Measurements from ENCODE around the gene TMPRSS9.
A peak's percentile ranks its signal among the peaks of the same experiment; 100 is the strongest.
"Not testable (repeated sequence)": the region's sequence is repeated elsewhere in the genome, so short reads cannot be mapped to it uniquely, and the experiment has no call there.

Gene TMPRSS9

DNA sequence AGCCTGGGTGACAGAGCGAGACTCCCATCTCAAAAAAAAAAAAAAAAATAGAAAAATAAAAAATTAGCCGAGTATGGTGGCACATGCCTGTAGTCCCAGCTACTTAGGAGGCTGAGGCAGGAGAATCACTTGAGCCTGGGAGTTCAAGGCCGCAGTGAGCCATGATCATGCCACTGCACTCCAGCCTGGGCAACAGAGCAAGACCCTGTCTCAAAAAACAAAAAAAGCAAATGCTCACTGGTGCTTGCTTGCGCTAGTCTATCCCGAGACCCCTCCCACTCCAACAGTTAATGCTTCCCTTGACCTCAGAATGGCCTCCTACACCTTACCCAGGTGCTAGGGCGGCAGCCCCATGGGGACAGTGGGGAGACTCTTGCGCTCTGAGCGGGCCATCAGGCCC, 57.4 kb downstream of the TMPRSS9 start:
- peak; percentile 71; the same call in 1 of the 2 replicates for TF ChIP-seq ZNF121 (tag by site-specific recombination; IDR thresholded peaks at IDR 0.05)
- ChIA-PET POLR2A (interaction anchor here (1.5 kb wide), 1 partner anchor 10 kb away, joined by 3 read pairs; the partner anchor contains the start of gene TIMM13), CTCF (interaction anchor here (0.6 kb wide), 1 partner anchor 263 kb away, joined by 3 read pairs; no protein-coding TSS in a partner anchor)
- H3K9me3 ChIP-seq (ENCODE audit: control insufficient read depth, insufficient read depth, low read depth, low read length); H3K27ac ChIP-seq (ENCODE audit: extremely low read depth, low read depth, low read length); H3K4me3 ChIP-seq (ENCODE audit: low read depth, low read length); H3K4me1 ChIP-seq (ENCODE audit: control insufficient read depth, insufficient read depth, low read length): not testable (repeated sequence)
- H3K36me3 ChIP-seq (ENCODE audit: control insufficient read depth in 2 of 2, insufficient read depth in 1 of 2, low read length in 2 of 2): peaks cover 0 to 11% of the 10 kb centered on the region in 2 experiments; a peak in 2 of 3 replicates

DNA sequence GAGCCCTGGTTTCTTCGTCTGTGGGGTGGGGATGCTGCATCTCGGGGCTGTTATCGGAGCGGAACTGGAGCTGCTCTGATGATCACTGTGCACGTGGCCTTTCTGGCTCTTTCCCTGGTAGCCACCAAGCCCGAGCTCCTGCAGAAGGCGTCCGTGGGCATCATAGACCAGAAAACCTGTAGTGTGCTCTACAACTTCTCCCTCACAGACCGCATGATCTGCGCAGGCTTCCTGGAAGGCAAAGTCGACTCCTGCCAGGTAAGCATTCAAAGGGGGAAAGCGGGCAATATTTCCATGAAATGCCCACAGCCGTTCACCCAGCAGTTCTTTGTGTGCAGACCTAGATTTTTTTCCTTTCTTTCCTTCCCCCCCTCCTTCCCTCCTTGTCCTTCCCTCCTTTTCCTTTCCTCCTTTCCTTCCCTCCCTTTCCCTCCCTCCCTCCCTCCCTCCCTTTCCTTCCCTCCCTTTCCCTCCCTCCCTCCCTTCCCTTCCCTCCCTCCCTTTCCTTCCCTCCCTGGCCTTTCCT, 57.9 kb downstream of the TMPRSS9 start:
- POLR2A ChIA-PET: interaction anchor here (1.5 kb wide), 1 partner anchor 10 kb away, joined by 3 read pairs; the partner anchor contains the start of gene TIMM13
- TF ChIP-seq ZNF391 (tag by site-specific recombination; IDR thresholded peaks at IDR 0.05; ENCODE audit: borderline replicate concordance, low read depth) (no peak), ZNF561 (tag by site-specific recombination; IDR thresholded peaks at IDR 0.05; ENCODE audit: borderline replicate concordance) (no peak), ZNF366 (tag by site-specific recombination; conservative IDR thresholded peaks at IDR 0.05) (0 out of 2 replicates have a peak, but pooled peaks have one; percentile 42), PRDM1 (tag by site-specific recombination; IDR thresholded peaks at IDR 0.05) (0 out of 2 replicates have a peak, but pooled peaks have one; percentile 16)
- Histone ChIP-seq H3K4me3 (ENCODE audit: low read depth, low read length) (no peak overlapping the region), H3K9me3 (ENCODE audit: control insufficient read depth, insufficient read depth, low read depth, low read length) (no peaks in the 10 kb centered on the region), H3K27ac (ENCODE audit: extremely low read depth, low read depth, low read length) (no peak overlapping the region), H3K36me3 (ENCODE audit: control insufficient read depth in 2 of 2, insufficient read depth in 1 of 2, low read length in 2 of 2) (peaks cover 3 to 11% of the 10 kb centered on the region in 2 experiments; a peak in 2 of 3 replicates), H3K4me1 (ENCODE audit: control insufficient read depth, insufficient read depth, low read length) (no peaks in the 10 kb centered on the region)
- CTCF ChIA-PET: interaction anchor here (0.6 kb wide), 1 partner anchor 263 kb away, joined by 3 read pairs; no protein-coding TSS in a partner anchor

DNA sequence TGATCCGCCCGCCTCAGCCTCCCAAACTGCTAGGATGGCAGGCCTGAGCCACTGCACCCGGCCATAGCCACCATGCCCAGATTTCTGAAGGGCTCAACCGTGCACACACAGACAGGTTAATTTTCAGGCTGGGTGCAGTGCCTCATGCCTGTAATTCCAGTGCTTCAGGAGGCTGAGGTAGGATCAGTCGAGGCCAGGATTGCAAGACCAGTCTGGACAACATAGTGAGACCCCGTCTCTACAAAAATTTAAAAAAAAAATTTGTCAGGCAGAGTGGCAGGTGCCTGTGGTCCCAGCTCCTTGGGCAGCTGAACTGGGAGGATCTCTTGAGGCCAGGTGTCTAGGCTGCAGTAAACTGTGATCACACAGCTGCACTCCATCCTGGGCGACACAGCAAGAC, 59.7 kb downstream of the TMPRSS9 start:
- POLR2A ChIA-PET: no interaction called here
- CTCF ChIA-PET: interaction anchor here (0.7 kb wide), 1 partner anchor 11 kb away, joined by 3 read pairs; no protein-coding TSS in a partner anchor

More for the DNA sequence above, 59.7 kb downstream of the TMPRSS9 start:
- H3K36me3 ChIP-seq (ENCODE audit: control insufficient read depth in 2 of 2, insufficient read depth in 1 of 2, low read length in 2 of 2): peaks cover 3 to 17% of the 10 kb centered on the region in 2 experiments; a peak in 2 of 3 replicates
- no peaks in the 10 kb centered on the region for H3K4me1 ChIP-seq (ENCODE audit: control insufficient read depth, insufficient read depth, low read length)
- H3K27ac ChIP-seq (ENCODE audit: extremely low read depth, low read depth, low read length): no peak overlapping the region
- H3K4me3 ChIP-seq (ENCODE audit: low read depth, low read length): no peak overlapping the region
- no peaks in the 10 kb centered on the region for H3K9me3 ChIP-seq (ENCODE audit: control insufficient read depth, insufficient read depth, low read depth, low read length)
- TF ChIP-seq, protein P1, sequence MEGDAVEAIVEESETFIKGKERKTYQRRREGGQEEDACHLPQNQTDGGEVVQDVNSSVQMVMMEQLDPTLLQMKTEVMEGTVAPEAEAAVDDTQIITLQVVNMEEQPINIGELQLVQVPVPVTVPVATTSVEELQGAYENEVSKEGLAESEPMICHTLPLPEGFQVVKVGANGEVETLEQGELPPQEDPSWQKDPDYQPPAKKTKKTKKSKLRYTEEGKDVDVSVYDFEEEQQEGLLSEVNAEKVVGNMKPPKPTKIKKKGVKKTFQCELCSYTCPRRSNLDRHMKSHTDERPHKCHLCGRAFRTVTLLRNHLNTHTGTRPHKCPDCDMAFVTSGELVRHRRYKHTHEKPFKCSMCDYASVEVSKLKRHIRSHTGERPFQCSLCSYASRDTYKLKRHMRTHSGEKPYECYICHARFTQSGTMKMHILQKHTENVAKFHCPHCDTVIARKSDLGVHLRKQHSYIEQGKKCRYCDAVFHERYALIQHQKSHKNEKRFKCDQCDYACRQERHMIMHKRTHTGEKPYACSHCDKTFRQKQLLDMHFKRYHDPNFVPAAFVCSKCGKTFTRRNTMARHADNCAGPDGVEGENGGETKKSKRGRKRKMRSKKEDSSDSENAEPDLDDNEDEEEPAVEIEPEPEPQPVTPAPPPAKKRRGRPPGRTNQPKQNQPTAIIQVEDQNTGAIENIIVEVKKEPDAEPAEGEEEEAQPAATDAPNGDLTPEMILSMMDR (tag by site-specific recombination; IDR thresholded peaks at IDR 0.05): no peak
- TF ChIP-seq HOXD13 (CRISPR knock-in tag; IDR thresholded peaks at IDR 0.05; ENCODE audit: borderline replicate concordance) (no peak), KLF16 (tag by site-specific recombination; IDR thresholded peaks at IDR 0.05) (no peak), KLF7 (tag by site-specific recombination; IDR thresholded peaks at IDR 0.05; ENCODE audit: borderline replicate concordance) (no peak), ZNF311 (tag by site-specific recombination; IDR thresholded peaks at IDR 0.05; ENCODE audit: borderline replicate concordance) (no peak), ZNF155 (tag by site-specific recombination; IDR thresholded peaks at IDR 0.05) (no peak), ZSCAN16 (tag by site-specific recombination; IDR thresholded peaks at IDR 0.05) (no peak), PRDM1 (tag by site-specific recombination; IDR thresholded peaks at IDR 0.05) (no peak), FEZF1 (tag by site-specific recombination; IDR thresholded peaks at IDR 0.05) (no peak)
- TF ChIP-seq, protein P2, sequence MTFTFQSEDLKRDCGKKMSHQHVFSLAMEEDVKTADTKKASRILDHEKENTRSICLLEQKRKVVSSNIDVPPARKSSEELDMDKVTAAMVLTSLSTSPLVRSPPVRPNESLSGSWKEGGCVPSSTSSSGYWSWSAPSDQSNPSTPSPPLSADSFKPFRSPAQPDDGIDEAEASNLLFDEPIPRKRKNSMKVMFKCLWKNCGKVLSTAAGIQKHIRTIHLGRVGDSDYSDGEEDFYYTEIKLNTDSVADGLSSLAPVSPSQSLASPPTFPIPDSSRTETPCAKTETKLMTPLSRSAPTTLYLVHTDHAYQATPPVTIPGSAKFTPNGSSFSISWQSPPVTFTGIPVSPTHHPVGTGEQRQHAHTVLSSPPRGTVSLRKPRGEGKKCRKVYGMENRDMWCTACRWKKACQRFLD (tag by site-specific recombination; IDR thresholded peaks at IDR 0.05): no peak
- TF ChIP-seq, protein P3, sequence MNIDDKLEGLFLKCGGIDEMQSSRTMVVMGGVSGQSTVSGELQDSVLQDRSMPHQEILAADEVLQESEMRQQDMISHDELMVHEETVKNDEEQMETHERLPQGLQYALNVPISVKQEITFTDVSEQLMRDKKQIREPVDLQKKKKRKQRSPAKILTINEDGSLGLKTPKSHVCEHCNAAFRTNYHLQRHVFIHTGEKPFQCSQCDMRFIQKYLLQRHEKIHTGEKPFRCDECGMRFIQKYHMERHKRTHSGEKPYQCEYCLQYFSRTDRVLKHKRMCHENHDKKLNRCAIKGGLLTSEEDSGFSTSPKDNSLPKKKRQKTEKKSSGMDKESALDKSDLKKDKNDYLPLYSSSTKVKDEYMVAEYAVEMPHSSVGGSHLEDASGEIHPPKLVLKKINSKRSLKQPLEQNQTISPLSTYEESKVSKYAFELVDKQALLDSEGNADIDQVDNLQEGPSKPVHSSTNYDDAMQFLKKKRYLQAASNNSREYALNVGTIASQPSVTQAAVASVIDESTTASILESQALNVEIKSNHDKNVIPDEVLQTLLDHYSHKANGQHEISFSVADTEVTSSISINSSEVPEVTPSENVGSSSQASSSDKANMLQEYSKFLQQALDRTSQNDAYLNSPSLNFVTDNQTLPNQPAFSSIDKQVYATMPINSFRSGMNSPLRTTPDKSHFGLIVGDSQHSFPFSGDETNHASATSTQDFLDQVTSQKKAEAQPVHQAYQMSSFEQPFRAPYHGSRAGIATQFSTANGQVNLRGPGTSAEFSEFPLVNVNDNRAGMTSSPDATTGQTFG (tag by site-specific recombination; IDR thresholded peaks at IDR 0.05; ENCODE audit: borderline replicate concordance): no peak
- TF ChIP-seq, protein P4, sequence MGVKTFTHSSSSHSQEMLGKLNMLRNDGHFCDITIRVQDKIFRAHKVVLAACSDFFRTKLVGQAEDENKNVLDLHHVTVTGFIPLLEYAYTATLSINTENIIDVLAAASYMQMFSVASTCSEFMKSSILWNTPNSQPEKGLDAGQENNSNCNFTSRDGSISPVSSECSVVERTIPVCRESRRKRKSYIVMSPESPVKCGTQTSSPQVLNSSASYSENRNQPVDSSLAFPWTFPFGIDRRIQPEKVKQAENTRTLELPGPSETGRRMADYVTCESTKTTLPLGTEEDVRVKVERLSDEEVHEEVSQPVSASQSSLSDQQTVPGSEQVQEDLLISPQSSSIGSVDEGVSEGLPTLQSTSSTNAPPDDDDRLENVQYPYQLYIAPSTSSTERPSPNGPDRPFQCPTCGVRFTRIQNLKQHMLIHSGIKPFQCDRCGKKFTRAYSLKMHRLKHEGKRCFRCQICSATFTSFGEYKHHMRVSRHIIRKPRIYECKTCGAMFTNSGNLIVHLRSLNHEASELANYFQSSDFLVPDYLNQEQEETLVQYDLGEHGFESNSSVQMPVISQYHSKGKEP (tag by site-specific recombination; IDR thresholded peaks at IDR 0.05): no peak

Data from HEK293 (cell line).